ENCODE results near the gene ASTN2. TPM values are rescaled to one million over a fixed set of nuclear protein-coding genes. Genes with fewer than 3 reads are reported as not detected.

The ASTN2 gene
- total and polyA plus RNA-seq, 7 experiments from 2014 or later = 2.2 to 5.3 (median 4.0) TPM

DNA sequence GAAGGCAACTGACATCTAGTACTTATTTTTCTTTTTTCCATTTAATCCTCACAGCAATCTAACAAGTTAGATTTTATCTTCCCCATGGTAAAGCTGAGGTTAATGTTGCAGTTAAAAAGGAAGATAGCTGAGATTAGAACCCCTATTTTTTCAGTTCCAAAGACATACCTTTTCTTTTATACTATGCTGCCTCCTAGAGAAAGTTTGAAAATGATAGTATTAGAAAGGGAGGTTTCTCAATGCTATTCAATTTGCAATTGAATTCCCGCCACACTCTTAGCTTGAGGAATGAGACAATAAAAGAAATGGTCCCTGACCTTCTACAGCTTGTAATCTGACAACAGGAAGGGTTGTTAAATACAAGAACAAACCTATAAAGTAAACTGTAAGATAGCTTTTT, 923.6 kb downstream of the ASTN2 start:
- CTCF ChIA-PET = interaction anchor here (0.6 kb wide), 1 partner anchor 9 kb away, joined by 3 read pairs; no protein-coding TSS in a partner anchor
- no peaks in the 10 kb centered on the region for H3K27me3 Mint-ChIP-seq
- H3K36me3 Mint-ChIP-seq = peaks cover 0 to 5% (median 4%) of the 10 kb centered on the region in 5 donors
- no peak overlapping the region for H3K4me3 ChIP-seq (ENCODE audit: low read length)
- intact Hi-C loops (cut with micrococcal nuclease) = no loop called here
- H3K27me3 ChIP-seq (ENCODE audit: control insufficient read depth in 2 of 2, insufficient read depth in 2 of 2, low read length in 2 of 2) = no peaks in the 10 kb centered on the region
- H3K4me1 Mint-ChIP-seq = no peaks in the 10 kb centered on the region
- H3K9me3 ChIP-seq (ENCODE audit: control insufficient read depth in 2 of 3, low read length in 3 of 3) = no peaks in the 10 kb centered on the region
- H3K27ac ChIP-seq (ENCODE audit: low read depth, low read length) = no peak overlapping the region
- no peak overlapping the region for H3K4me3 Mint-ChIP-seq
- no peaks in the 10 kb centered on the region for H3K9me3 Mint-ChIP-seq
- POLR2A ChIA-PET = no interaction called here
- no peaks in the 10 kb centered on the region for H3K36me3 ChIP-seq (ENCODE audit: control insufficient read depth in 2 of 3, insufficient read depth in 3 of 3, low read length in 3 of 3)
- H3K27ac Mint-ChIP-seq = no peak overlapping the region
- DNase-seq (no peak), ATAC-seq (no peak)
- H3K4me1 ChIP-seq (ENCODE audit: control insufficient read depth in 2 of 2, insufficient read depth in 2 of 2, low read length in 2 of 2) = no peaks in the 10 kb centered on the region

DNA sequence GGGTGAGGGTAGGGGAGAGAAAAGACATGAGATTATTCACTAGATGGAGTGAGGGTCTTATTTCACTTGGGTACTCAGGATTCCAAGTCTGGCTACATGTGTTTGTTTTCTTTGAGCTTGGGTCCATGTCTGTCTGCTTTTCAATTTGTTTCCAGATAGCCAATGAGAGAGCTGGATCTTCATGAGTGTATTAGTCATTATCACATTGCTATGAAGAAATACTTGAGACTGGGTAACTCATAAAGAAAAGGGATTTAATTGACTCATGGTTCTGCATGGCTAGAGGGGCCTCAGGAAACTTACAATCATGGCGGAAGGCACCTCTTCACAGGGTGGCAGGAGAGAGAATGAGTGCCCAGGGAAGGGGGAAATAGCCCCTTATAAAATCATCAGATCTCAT, 924.5 kb downstream of the ASTN2 start:
- Mint-ChIP-seq H3K27me3 (no peaks in the 10 kb centered on the region), H3K27ac (no peak overlapping the region), H3K4me1 (no peaks in the 10 kb centered on the region), H3K4me3 (no peak overlapping the region), H3K9me3 (no peaks in the 10 kb centered on the region), H3K36me3 (peaks cover 0 to 5% (median 4%) of the 10 kb centered on the region in 5 donors)
- Histone ChIP-seq H3K27ac (ENCODE audit: low read depth, low read length) (no peak overlapping the region), H3K27me3 (ENCODE audit: control insufficient read depth in 2 of 2, insufficient read depth in 2 of 2, low read length in 2 of 2) (no peaks in the 10 kb centered on the region), H3K4me3 (ENCODE audit: low read length) (no peak overlapping the region), H3K9me3 (ENCODE audit: control insufficient read depth in 2 of 3, low read length in 3 of 3) (no peaks in the 10 kb centered on the region), H3K4me1 (ENCODE audit: control insufficient read depth in 2 of 2, insufficient read depth in 2 of 2, low read length in 2 of 2) (no peaks in the 10 kb centered on the region), H3K36me3 (ENCODE audit: control insufficient read depth in 2 of 3, insufficient read depth in 3 of 3, low read length in 3 of 3) (no peaks in the 10 kb centered on the region)
- ChIA-PET CTCF (no interaction called here), POLR2A (no interaction called here)
- ATAC-seq (no peak), DNase-seq (no peak)
- intact Hi-C loops (cut with micrococcal nuclease) = no loop called here

DNA sequence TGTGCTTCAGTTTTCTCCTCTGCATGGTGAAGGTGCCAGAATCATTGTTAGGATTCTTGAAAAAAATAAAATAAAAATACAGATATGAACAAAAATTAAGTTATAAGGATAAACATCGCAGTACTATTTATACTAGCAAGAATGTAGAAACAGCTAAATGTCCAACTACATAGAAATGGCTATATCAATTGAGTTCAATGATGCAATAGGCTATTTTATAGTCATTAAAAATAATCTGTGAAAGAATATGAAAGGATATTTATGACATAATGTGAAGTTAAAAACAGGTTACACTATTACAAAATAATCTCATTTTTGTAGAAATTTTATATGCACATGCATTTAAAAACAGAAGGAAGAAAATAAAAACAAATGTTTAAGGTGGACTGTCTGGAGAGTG, 926.5 kb downstream of the ASTN2 start:
- H3K9me3 Mint-ChIP-seq = no peaks in the 10 kb centered on the region
- no peak for DNase-seq
- Histone ChIP-seq H3K36me3 (ENCODE audit: control insufficient read depth in 2 of 3, insufficient read depth in 3 of 3, low read length in 3 of 3) (no peaks in the 10 kb centered on the region), H3K4me3 (ENCODE audit: low read length) (no peak overlapping the region), H3K27ac (ENCODE audit: low read depth, low read length) (no peak overlapping the region), H3K27me3 (ENCODE audit: control insufficient read depth in 2 of 2, insufficient read depth in 2 of 2, low read length in 2 of 2) (no peaks in the 10 kb centered on the region), H3K9me3 (ENCODE audit: control insufficient read depth in 2 of 3, low read length in 3 of 3) (no peaks in the 10 kb centered on the region), H3K4me1 (ENCODE audit: control insufficient read depth in 2 of 2, insufficient read depth in 2 of 2, low read length in 2 of 2) (no peaks in the 10 kb centered on the region)
- H3K36me3 Mint-ChIP-seq = peaks cover 0 to 14% (median 8%) of the 10 kb centered on the region in 5 donors
- ChIA-PET CTCF (no interaction called here), POLR2A (no interaction called here)
- no peaks in the 10 kb centered on the region for H3K27me3 Mint-ChIP-seq
- intact Hi-C loops (cut with micrococcal nuclease) = no loop called here
- no peak overlapping the region for H3K4me3 Mint-ChIP-seq
- no peak for ATAC-seq
- no peak overlapping the region for H3K27ac Mint-ChIP-seq
- H3K4me1 Mint-ChIP-seq = no peaks in the 10 kb centered on the region

DNA sequence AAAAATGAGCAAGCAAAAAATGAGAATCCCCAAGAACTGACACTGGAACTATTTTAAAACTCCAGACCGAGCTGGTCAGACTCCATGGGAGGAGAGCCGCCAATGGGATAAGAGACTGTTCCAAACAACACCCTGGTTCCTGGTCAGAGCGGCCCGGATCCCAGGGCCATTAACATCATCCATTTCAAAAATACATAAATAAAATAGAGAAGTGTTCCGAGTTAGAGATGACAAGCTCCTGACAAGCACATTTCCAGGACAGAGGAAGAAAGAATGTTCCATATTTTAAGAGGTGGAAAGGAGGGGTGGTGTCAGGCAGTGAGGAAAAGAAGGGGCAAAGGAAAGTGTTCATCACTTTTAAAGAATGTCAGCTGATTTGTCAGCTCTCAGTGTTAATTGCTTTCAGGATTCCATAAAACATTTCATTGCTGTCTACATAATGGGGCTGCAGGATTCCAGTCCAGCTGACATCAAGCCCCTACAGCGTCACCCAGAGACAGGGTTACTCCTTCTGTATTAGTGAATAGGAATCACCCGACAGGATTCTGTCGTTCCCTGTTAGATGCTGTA, 930.3 kb downstream of the ASTN2 start:
- no peak for ATAC-seq
- Histone ChIP-seq H3K36me3 (ENCODE audit: control insufficient read depth in 2 of 3, insufficient read depth in 3 of 3, low read length in 3 of 3) (no peaks in the 10 kb centered on the region), H3K4me3 (ENCODE audit: low read length) (no peak overlapping the region), H3K27ac (ENCODE audit: low read depth, low read length) (no peak overlapping the region), H3K27me3 (ENCODE audit: control insufficient read depth in 2 of 2, insufficient read depth in 2 of 2, low read length in 2 of 2) (no peaks in the 10 kb centered on the region), H3K9me3 (ENCODE audit: control insufficient read depth in 2 of 3, low read length in 3 of 3) (no peaks in the 10 kb centered on the region), H3K4me1 (ENCODE audit: control insufficient read depth in 2 of 2, insufficient read depth in 2 of 2, low read length in 2 of 2) (no peaks in the 10 kb centered on the region)
- POLR2A ChIA-PET = no interaction called here
- CTCF ChIA-PET = no interaction called here
- H3K36me3 Mint-ChIP-seq = peaks cover 0 to 25% (median 21%) of the 10 kb centered on the region in 5 donors
- H3K4me3 Mint-ChIP-seq = no peak overlapping the region
- intact Hi-C loops (cut with micrococcal nuclease) = no loop called here
- DNase-seq = no peak
- no peaks in the 10 kb centered on the region for H3K4me1 Mint-ChIP-seq
- H3K27me3 Mint-ChIP-seq = no peaks in the 10 kb centered on the region
- no peaks in the 10 kb centered on the region for H3K9me3 Mint-ChIP-seq
- no peak overlapping the region for H3K27ac Mint-ChIP-seq

DNA sequence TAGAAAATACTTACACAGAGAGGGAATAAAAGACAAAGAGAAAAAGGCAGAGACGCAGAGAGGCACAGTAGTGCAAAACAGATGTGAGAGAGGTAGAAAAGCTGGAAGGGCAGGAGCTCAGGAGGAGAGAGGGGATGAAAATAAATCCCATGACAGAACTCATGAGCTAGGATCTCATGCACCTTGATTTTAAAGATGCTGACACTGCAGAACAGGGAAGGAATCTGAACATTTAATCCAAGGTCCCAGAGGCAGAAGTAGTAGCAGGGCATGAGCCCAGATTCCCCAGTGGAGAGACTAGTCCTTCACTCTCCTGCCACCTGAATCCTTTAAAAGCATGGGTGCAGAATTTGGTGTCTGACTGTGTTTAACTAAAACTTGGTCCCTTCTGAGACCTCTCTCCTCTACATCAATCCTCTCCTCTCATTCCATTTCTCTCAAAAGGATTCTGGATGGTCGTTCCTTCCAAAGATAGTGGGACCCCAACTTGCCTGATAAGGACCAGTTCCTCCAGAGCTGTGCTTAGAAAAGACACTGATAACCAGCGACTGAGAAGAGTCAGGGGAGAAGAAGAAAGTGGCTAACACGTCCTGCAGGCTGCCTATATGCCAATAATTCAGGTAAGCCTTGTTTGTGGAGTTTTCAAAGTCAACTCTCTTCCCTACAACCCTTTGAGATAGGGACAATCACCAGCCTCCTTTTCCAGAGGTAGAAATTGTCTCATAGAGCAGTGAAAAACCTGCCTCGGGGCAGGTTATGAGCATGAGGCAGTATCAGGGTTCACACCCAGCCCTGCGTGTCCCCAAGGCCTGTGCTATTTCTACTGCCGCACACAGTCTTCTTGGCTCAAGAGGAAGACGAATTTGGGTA, 931.0 kb downstream of the ASTN2 start:
- no peak overlapping the region for H3K4me3 Mint-ChIP-seq
- ATAC-seq = no peak
- DNase-seq = no peak
- no peaks in the 10 kb centered on the region for H3K9me3 ChIP-seq (ENCODE audit: control insufficient read depth in 2 of 3, low read length in 3 of 3)
- no peaks in the 10 kb centered on the region for H3K9me3 Mint-ChIP-seq
- CTCF ChIA-PET = no interaction called here
- no peaks in the 10 kb centered on the region for H3K27me3 ChIP-seq (ENCODE audit: control insufficient read depth in 2 of 2, insufficient read depth in 2 of 2, low read length in 2 of 2)
- no peak overlapping the region for H3K27ac ChIP-seq (ENCODE audit: low read depth, low read length)
- H3K36me3 ChIP-seq (ENCODE audit: control insufficient read depth in 2 of 3, insufficient read depth in 3 of 3, low read length in 3 of 3) = no peaks in the 10 kb centered on the region
- no peaks in the 10 kb centered on the region for H3K4me1 ChIP-seq (ENCODE audit: control insufficient read depth in 2 of 2, insufficient read depth in 2 of 2, low read length in 2 of 2)
- no peaks in the 10 kb centered on the region for H3K4me1 Mint-ChIP-seq
- H3K36me3 Mint-ChIP-seq = peaks cover 0 to 31% (median 25%) of the 10 kb centered on the region in 5 donors
- no peak overlapping the region for H3K4me3 ChIP-seq (ENCODE audit: low read length)
- H3K27me3 Mint-ChIP-seq = no peaks in the 10 kb centered on the region
- intact Hi-C loops (cut with micrococcal nuclease) = no loop called here
- POLR2A ChIA-PET = no interaction called here
- H3K27ac Mint-ChIP-seq = peak overlapping the region in 1 of 9 donors; percentile 42

DNA sequence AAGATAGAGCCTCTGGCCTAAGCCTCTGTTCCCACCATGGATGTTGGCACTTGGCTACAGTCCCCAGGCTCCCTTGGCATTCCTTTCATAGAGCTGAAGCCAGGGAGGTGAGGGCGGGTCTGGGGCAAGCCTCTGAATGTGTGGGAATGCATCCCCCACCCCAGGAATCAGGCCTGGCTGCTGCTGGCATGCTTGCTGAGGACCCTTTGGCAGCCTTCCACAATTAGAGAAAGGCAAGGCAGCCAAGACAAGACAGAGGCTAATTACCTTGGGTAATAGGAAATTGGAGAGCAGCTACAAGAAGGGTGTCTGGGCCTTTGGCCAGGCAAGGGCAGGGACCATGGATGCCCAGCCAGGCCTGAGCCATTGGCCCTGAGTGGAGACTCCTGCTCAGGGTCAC, 932.1 kb downstream of the ASTN2 start:
- H3K36me3 ChIP-seq (ENCODE audit: control insufficient read depth in 2 of 3, insufficient read depth in 3 of 3, low read length in 3 of 3) = no peaks in the 10 kb centered on the region
- no peaks in the 10 kb centered on the region for H3K9me3 ChIP-seq (ENCODE audit: control insufficient read depth in 2 of 3, low read length in 3 of 3)
- Mint-ChIP-seq H3K27me3 (no peaks in the 10 kb centered on the region), H3K4me3 (no peak overlapping the region), H3K27ac (no peak overlapping the region), H3K4me1 (peaks cover 0 to 3% (median 0%) of the 10 kb centered on the region in 7 donors), H3K9me3 (no peaks in the 10 kb centered on the region), H3K36me3 (peaks cover 0 to 31% (median 25%) of the 10 kb centered on the region in 5 donors)
- intact Hi-C loops (cut with micrococcal nuclease) = no loop called here
- no peak overlapping the region for H3K4me3 ChIP-seq (ENCODE audit: low read length)
- POLR2A ChIA-PET = no interaction called here
- no peaks in the 10 kb centered on the region for H3K4me1 ChIP-seq (ENCODE audit: control insufficient read depth in 2 of 2, insufficient read depth in 2 of 2, low read length in 2 of 2)
- CTCF ChIA-PET = no interaction called here
- DNase-seq = no peak
- no peaks in the 10 kb centered on the region for H3K27me3 ChIP-seq (ENCODE audit: control insufficient read depth in 2 of 2, insufficient read depth in 2 of 2, low read length in 2 of 2)
- ATAC-seq = no peak
- no peak overlapping the region for H3K27ac ChIP-seq (ENCODE audit: low read depth, low read length)

DNA sequence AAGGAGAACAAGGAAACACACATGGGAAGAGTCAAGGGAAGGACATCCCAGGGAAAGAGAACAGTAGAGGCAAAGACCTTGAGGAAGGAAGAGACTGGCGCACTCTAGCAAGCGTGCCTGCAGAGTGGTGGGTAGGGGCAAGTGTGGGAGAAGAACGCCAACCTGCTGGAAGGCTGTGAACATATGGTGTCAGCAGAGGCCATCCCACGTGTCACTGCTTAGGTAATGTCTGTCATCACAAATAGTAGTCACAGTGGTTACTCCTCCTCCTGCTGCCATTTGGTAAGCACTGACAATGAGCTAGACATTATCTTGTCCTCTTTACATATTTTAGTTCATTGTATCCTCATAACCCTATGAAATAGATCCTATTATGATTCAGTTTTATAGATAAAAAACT, 934.2 kb downstream of the ASTN2 start:
- H3K4me1 Mint-ChIP-seq = peaks cover 0 to 9% (median 0%) of the 10 kb centered on the region in 7 donors
- Histone ChIP-seq H3K27me3 (ENCODE audit: control insufficient read depth in 2 of 2, insufficient read depth in 2 of 2, low read length in 2 of 2) (no peaks in the 10 kb centered on the region), H3K27ac (ENCODE audit: low read depth, low read length) (no peak overlapping the region), H3K4me3 (ENCODE audit: low read length) (no peak overlapping the region), H3K9me3 (ENCODE audit: control insufficient read depth in 2 of 3, low read length in 3 of 3) (no peaks in the 10 kb centered on the region), H3K4me1 (ENCODE audit: control insufficient read depth in 2 of 2, insufficient read depth in 2 of 2, low read length in 2 of 2) (no peaks in the 10 kb centered on the region), H3K36me3 (ENCODE audit: control insufficient read depth in 2 of 3, insufficient read depth in 3 of 3, low read length in 3 of 3) (no peaks in the 10 kb centered on the region)
- ChIA-PET CTCF (no interaction called here), POLR2A (no interaction called here)
- H3K9me3 Mint-ChIP-seq = peaks cover 0 to 3% (median 0%) of the 10 kb centered on the region in 11 donors
- ATAC-seq = no peak
- peaks cover 0 to 46% (median 37%) of the 10 kb centered on the region in 5 donors for H3K36me3 Mint-ChIP-seq
- no peak for DNase-seq
- H3K4me3 Mint-ChIP-seq = no peak overlapping the region
- intact Hi-C loops (cut with micrococcal nuclease) = no loop called here
- no peak overlapping the region for H3K27ac Mint-ChIP-seq
- no peaks in the 10 kb centered on the region for H3K27me3 Mint-ChIP-seq
